HG03103 (cell line): ENCODE measurements around the gene MTFR1L.
"Not testable (repeated sequence)": the region's sequence is repeated elsewhere in the genome, so short reads cannot be mapped to it uniquely, and the experiment has no call there.

Experiments used
- ATAC-seq: cut with Tn5 transposase; IDR thresholded peaks from one replicate; pipeline ENCODE4 v1.9.1; 2021; ENCODE audit warnings: low read depth; ENCODE audit not compliant: unreplicated experiment

The MTFR1L gene

GRCh38 chr1:25821112-25821476 is 1.3 kb downstream of the MTFR1L start:
- ATAC-seq: no peak

GRCh38 chr1:25821630-25822091 is 1.9 kb downstream of the MTFR1L start:
- no peak for ATAC-seq

- no peak for ATAC-seq
Observed at GRCh38 chr1:25825605-25826004, 5.9 kb downstream of the MTFR1L start.

- no peak for ATAC-seq
Observed at GRCh38 chr1:25826571-25826970, 6.8 kb downstream of the MTFR1L start.

GRCh38 chr1:25828491-25828890 is 8.7 kb downstream of the MTFR1L start:
- no peak for ATAC-seq

GRCh38 chr1:25829046-25829445 is 9.3 kb downstream of the MTFR1L start:
- no peak for ATAC-seq

- ATAC-seq: no peak
Observed at GRCh38 chr1:25831569-25832196, 11.9 kb downstream of the MTFR1L start.

GRCh38 chr1:25832336-25833037 is 12.7 kb downstream of the MTFR1L start:
- ATAC-seq: no peak

GRCh38 chr1:25833158-25833557 is 13.4 kb downstream of the MTFR1L start:
- ATAC-seq: no peak

GRCh38 chr1:25834894-25835293 is 15.1 kb downstream of the MTFR1L start:
- ATAC-seq: no peak

- ATAC-seq: no peak
Observed at GRCh38 chr1:25836695-25837094, 16.9 kb downstream of the MTFR1L start.

GRCh38 chr1:25837262-25837875 is 17.6 kb downstream of the MTFR1L start:
- ATAC-seq: no peak

GRCh38 chr1:25839808-25840207 is 20.1 kb downstream of the MTFR1L start:
- not testable (repeated sequence) for ATAC-seq

GRCh38 chr1:25843483-25843882 is 23.7 kb downstream of the MTFR1L start:
- no peak for ATAC-seq

GRCh38 chr1:25844536-25845337 is 25.0 kb downstream of the MTFR1L start:
- ATAC-seq: no peak

- ATAC-seq: no peak
Observed at GRCh38 chr1:25845664-25846063, 25.9 kb downstream of the MTFR1L start.

GRCh38 chr1:25847929-25848328 is 28.2 kb downstream of the MTFR1L start:
- ATAC-seq: no peak

- ATAC-seq: no peak
Observed at GRCh38 chr1:25848531-25848930, 28.8 kb downstream of the MTFR1L start.

GRCh38 chr1:25854554-25854953 is 34.8 kb downstream of the MTFR1L start:
- ATAC-seq: no peak

GRCh38 chr1:25856856-25857255 is 37.1 kb downstream of the MTFR1L start:
- ATAC-seq: no peak

GRCh38 chr1:25858494-25858893 is 38.7 kb downstream of the MTFR1L start:
- no peak for ATAC-seq
